Mammary epithelial cell (primary cell): ENCODE data around the gene GRIN3B.
A peak's percentile ranks its signal among the peaks of the same experiment; 100 is the strongest.

Experiments
- CTCF ChIP-seq, 2 donors: IDR thresholded peaks in 1 of 2; conservative IDR thresholded peaks in 1 of 2; 2 replicates each; pipeline ENCODE4 v1.5.1; 2011 to 2012; ENCODE audit warnings: inconsistent platforms in 2 of 2, low read length in 2 of 2, mild to moderate bottlenecking in 2 of 2, control low read depth in 1 of 2, low read depth in 1 of 2; ENCODE audit not compliant: insufficient read depth in 1 of 2; ENCODE audit errors: extremely low read depth in 1 of 2
- EZH2 ChIP-seq: IDR thresholded peaks from 2 replicates; pipeline ENCODE4 v1.6.1; 2012; ENCODE audit warnings: low read length, inconsistent platforms, borderline replicate concordance

GRCh38 chr19:1039646-1040475, 39.6 kb downstream of the GRIN3B start, which contains the start of gene ABCA7:
- TF ChIP-seq CTCF (conservative IDR thresholded peaks at IDR 0.05 in 1 of 2, IDR thresholded peaks at IDR 0.05 in 1 of 2; ENCODE audit: extremely low read depth in 1 of 2, insufficient read depth in 1 of 2, low read depth in 1 of 2, low read length in 2 of 2) (peak in 1 of 2 donors; percentile 8), EZH2 (no peak)
